ENCODE results near the gene ABCB10. TPM values are rescaled to one million over a fixed set of nuclear protein-coding genes. Genes with fewer than 3 reads are reported as not detected.

ABCB10 gene
- total RNA-seq, 1 experiment from 2014 or later = 20.0 TPM

GRCh38 chr1:229547542-229547941, 11.0 kb downstream of the ABCB10 start:
- intact Hi-C loops (cut with micrococcal nuclease; ENCODE audit: unreplicated experiment) = no loop called here
- POLR2A ChIA-PET (ENCODE audit: low non-redundant PET) = no interaction called here
- CTCF ChIA-PET = no interaction called here
- Histone ChIP-seq H3K36me3 (ENCODE audit: insufficient read depth, low read length, poor library complexity, severe bottlenecking) (peaks cover 20% of the 10 kb centered on the region), H3K27me3 (replicated peaks; ENCODE audit: insufficient read depth, low read depth, low read length, poor library complexity) (no peaks in the 10 kb centered on the region), H3K9me3 (ENCODE audit: low read depth, low read length, poor library complexity, severe bottlenecking) (no peaks in the 10 kb centered on the region), H3K4me1 (ENCODE audit: insufficient read depth, low read length, poor library complexity, severe bottlenecking) (peaks cover 6% of the 10 kb centered on the region), H3K27ac (ENCODE audit: low read depth, low read length, poor library complexity, severe bottlenecking) (no peak overlapping the region), H3K4me3 (ENCODE audit: low read depth, low read length, poor library complexity, severe bottlenecking) (no peak overlapping the region)
- DNase-seq (ENCODE audit: low spot score) = no peak
- BruUV-seq (replicated peaks) = no TSS peak
- TF ChIP-seq EZH2 (IDR thresholded peaks at IDR 0.05; ENCODE audit: borderline replicate concordance, low read depth, low read length, poor library complexity, severe bottlenecking) (no peak), CTCF (conservative IDR thresholded peaks at IDR 0.05; ENCODE audit: low read depth, low read length) (no peak)

GRCh38 chr1:229544587-229544986, 13.9 kb downstream of the ABCB10 start:
- Histone ChIP-seq H3K4me3 (ENCODE audit: low read depth, low read length, poor library complexity, severe bottlenecking) (no peak overlapping the region), H3K27ac (ENCODE audit: low read depth, low read length, poor library complexity, severe bottlenecking) (no peak overlapping the region), H3K9me3 (ENCODE audit: low read depth, low read length, poor library complexity, severe bottlenecking) (no peaks in the 10 kb centered on the region), H3K27me3 (replicated peaks; ENCODE audit: insufficient read depth, low read depth, low read length, poor library complexity) (no peaks in the 10 kb centered on the region), H3K36me3 (ENCODE audit: insufficient read depth, low read length, poor library complexity, severe bottlenecking) (peaks cover 36% of the 10 kb centered on the region), H3K4me1 (ENCODE audit: insufficient read depth, low read length, poor library complexity, severe bottlenecking) (no peaks in the 10 kb centered on the region)
- no TSS peak for BruUV-seq (replicated peaks)
- DNase-seq (ENCODE audit: low spot score) = no peak
- POLR2A ChIA-PET (ENCODE audit: low non-redundant PET) = no interaction called here
- intact Hi-C loops (cut with micrococcal nuclease; ENCODE audit: unreplicated experiment) = no loop called here
- CTCF ChIA-PET = no interaction called here
- TF ChIP-seq EZH2 (IDR thresholded peaks at IDR 0.05; ENCODE audit: borderline replicate concordance, low read depth, low read length, poor library complexity, severe bottlenecking) (no peak), CTCF (conservative IDR thresholded peaks at IDR 0.05; ENCODE audit: low read depth, low read length) (no peak)

- intact Hi-C loops (cut with micrococcal nuclease; ENCODE audit: unreplicated experiment) = no loop called here
- Histone ChIP-seq H3K36me3 (ENCODE audit: insufficient read depth, low read length, poor library complexity, severe bottlenecking) (peaks cover 32% of the 10 kb centered on the region), H3K27ac (ENCODE audit: low read depth, low read length, poor library complexity, severe bottlenecking) (no peak overlapping the region), H3K9me3 (ENCODE audit: low read depth, low read length, poor library complexity, severe bottlenecking) (no peaks in the 10 kb centered on the region), H3K4me1 (ENCODE audit: insufficient read depth, low read length, poor library complexity, severe bottlenecking) (no peaks in the 10 kb centered on the region), H3K4me3 (ENCODE audit: low read depth, low read length, poor library complexity, severe bottlenecking) (no peak overlapping the region), H3K27me3 (replicated peaks; ENCODE audit: insufficient read depth, low read depth, low read length, poor library complexity) (no peaks in the 10 kb centered on the region)
- POLR2A ChIA-PET (ENCODE audit: low non-redundant PET) = no interaction called here
- TF ChIP-seq CTCF (conservative IDR thresholded peaks at IDR 0.05; ENCODE audit: low read depth, low read length) (no peak), EZH2 (IDR thresholded peaks at IDR 0.05; ENCODE audit: borderline replicate concordance, low read depth, low read length, poor library complexity, severe bottlenecking) (no peak)
- CTCF ChIA-PET = no interaction called here
- no TSS peak for BruUV-seq (replicated peaks)
- DNase-seq (ENCODE audit: low spot score) = no peak
Measured at GRCh38 chr1:229539863-229540506, 18.5 kb downstream of the ABCB10 start.

Data from A673 (cell line).